Loucy (cell line): ENCODE measurements around the gene CDH13.
"Not testable (repeated sequence)": the region's sequence is repeated elsewhere in the genome, so short reads cannot be mapped to it uniquely, and the experiment has no call there.

ENCODE experiments used
- H2AFZ ChIP-seq: fragments of 200-600 bp; sonication (generic); 2 replicates; pipeline ENCODE4 v1.6.0; 2016; ENCODE audit warnings: antibody characterized with exemption, mild to moderate bottlenecking, low read length, moderate library complexity
- H3F3A ChIP-seq: fragments of 200-600 bp; 2 replicates; pipeline ENCODE4 v1.6.0; 2016; ENCODE audit warnings: antibody characterized with exemption, low read depth, mild to moderate bottlenecking
- H3K27me3 ChIP-seq: fragments of 200-600 bp; sonication (generic); 2 replicates; pipeline ENCODE4 v1.6.1; 2014; ENCODE audit warnings: low read length, mild to moderate bottlenecking; ENCODE audit not compliant: insufficient read depth, poor library complexity, severe bottlenecking
- H3K36me3 ChIP-seq: fragments of 200-600 bp; sonication (generic); 2 replicates; pipeline ENCODE4 v1.6.1; 2016; ENCODE audit warnings: low read length; ENCODE audit not compliant: insufficient read depth
- H3K4me1 ChIP-seq: fragments of 200-600 bp; sonication (generic); 2 replicates; pipeline ENCODE4 v1.5.1; 2014; ENCODE audit warnings: low read length, mild to moderate bottlenecking; ENCODE audit not compliant: insufficient read depth, poor library complexity, severe bottlenecking
- H3K4me2 ChIP-seq: fragments of 200-600 bp; sonication (generic); 2 replicates; pipeline ENCODE4 v1.6.0; 2014; ENCODE audit warnings: antibody characterized with exemption, low read length, low read depth, mild to moderate bottlenecking; ENCODE audit not compliant: poor library complexity, severe bottlenecking
- H3K4me3 ChIP-seq: fragments of 200-600 bp; sonication (generic); 2 replicates; pipeline ENCODE4 v1.5.1; 2014; ENCODE audit warnings: low read length, mild to moderate bottlenecking, mixed read lengths; ENCODE audit not compliant: poor library complexity, severe bottlenecking
- H3K79me2 ChIP-seq: fragments of 200-600 bp; sonication (generic); 2 replicates; pipeline ENCODE4 v1.6.1; 2014; ENCODE audit warnings: low read length; ENCODE audit not compliant: insufficient read depth
- H3K9ac ChIP-seq: fragments of 200-600 bp; sonication (generic); 2 replicates; pipeline ENCODE4 v1.6.0; 2014; ENCODE audit warnings: mild to moderate bottlenecking, low read depth, low read length, moderate library complexity; ENCODE audit not compliant: poor library complexity, severe bottlenecking
- H3K9me2 ChIP-seq: fragments of 200-600 bp; sonication (generic); replicated peaks from 2 replicates; pipeline ENCODE4 v1.6.1; 2016; ENCODE audit warnings: low read depth, low read length, mixed read lengths
- H3K9me3 ChIP-seq: fragments of 200-600 bp; sonication (generic); 2 replicates; pipeline ENCODE4 v1.6.1; 2014; ENCODE audit warnings: mild to moderate bottlenecking, antibody characterized with exemption, low read length, low read depth; ENCODE audit not compliant: insufficient read depth
- H4K20me1 ChIP-seq: fragments of 200-600 bp; sonication (generic); 2 replicates; pipeline ENCODE4 v1.6.0; 2014; ENCODE audit warnings: antibody characterized with exemption, low read length, mild to moderate bottlenecking; ENCODE audit not compliant: insufficient read depth, poor library complexity, severe bottlenecking
- CTCF ChIP-seq: fragments of 200-600 bp; sonication (generic); conservative IDR thresholded peaks from 2 replicates; pipeline ENCODE4 v1.5.1; 2014; ENCODE audit warnings: mild to moderate bottlenecking, antibody characterized with exemption, low read length
- EZH2phosphoT487 ChIP-seq: fragments of 200-600 bp; IDR thresholded peaks from 2 replicates; pipeline ENCODE4 v1.6.1; 2018; ENCODE audit warnings: antibody characterized with exemption, mild to moderate bottlenecking, moderate library complexity, borderline replicate concordance

The CDH13 gene

GRCh38 chr16:82924075-82924854 lies 297.5 kb downstream of the CDH13 start:
- Histone ChIP-seq H3K27me3 (peaks cover 6% of the 10 kb centered on the region), H4K20me1 (no peaks in the 10 kb centered on the region), H3K9me2 (no peaks in the 10 kb centered on the region), H2AFZ (no peak overlapping the region), H3K9ac (no peak overlapping the region), H3K4me1 (no peaks in the 10 kb centered on the region), H3K4me3 (no peak overlapping the region), H3K9me3 (no peaks in the 10 kb centered on the region), H3F3A (no peaks in the 10 kb centered on the region), H3K79me2 (no peaks in the 10 kb centered on the region), H3K36me3 (no peaks in the 10 kb centered on the region), H3K4me2 (no peak overlapping the region)
- TF ChIP-seq CTCF (no peak), EZH2phosphoT487 (no peak)

- H3K9me2 ChIP-seq: no peaks in the 10 kb centered on the region
- no peaks in the 10 kb centered on the region for H3K79me2 ChIP-seq
- H3K9me3 ChIP-seq: no peaks in the 10 kb centered on the region
- no peaks in the 10 kb centered on the region for H3K4me1 ChIP-seq
- peaks cover 6% of the 10 kb centered on the region for H3K27me3 ChIP-seq
- H3F3A ChIP-seq: no peaks in the 10 kb centered on the region
- H4K20me1 ChIP-seq: no peaks in the 10 kb centered on the region
- no peak overlapping the region for H3K4me2 ChIP-seq
- H3K4me3 ChIP-seq: no peak overlapping the region
- no peaks in the 10 kb centered on the region for H3K36me3 ChIP-seq
- TF ChIP-seq EZH2phosphoT487 (no peak), CTCF (no peak)
- no peak overlapping the region for H3K9ac ChIP-seq
- no peak overlapping the region for H2AFZ ChIP-seq
Observed at GRCh38 chr16:82926500-82926899, 299.7 kb downstream of the CDH13 start.

- H3K4me1 ChIP-seq, H3F3A ChIP-seq, H3K4me2 ChIP-seq, H3K9me3 ChIP-seq, H2AFZ ChIP-seq, H3K36me3 ChIP-seq, H3K4me3 ChIP-seq, H3K79me2 ChIP-seq, H3K27me3 ChIP-seq, H3K9ac ChIP-seq, H3K9me2 ChIP-seq, H4K20me1 ChIP-seq: not testable (repeated sequence)
Observed at GRCh38 chr16:82933933-82934332, 307.2 kb downstream of the CDH13 start.

GRCh38 chr16:82935766-82936165 lies 309.0 kb downstream of the CDH13 start:
- Histone ChIP-seq H3K9me3 (no peaks in the 10 kb centered on the region; the same call in 1 of the 2 replicates), H3K4me3 (no peak overlapping the region), H3K27me3 (no peaks in the 10 kb centered on the region), H3K4me2 (no peak overlapping the region), H3F3A (no peaks in the 10 kb centered on the region), H3K9ac (no peak overlapping the region), H3K79me2 (no peaks in the 10 kb centered on the region), H2AFZ (no peak overlapping the region), H3K36me3 (no peaks in the 10 kb centered on the region), H3K9me2 (no peaks in the 10 kb centered on the region), H4K20me1 (no peaks in the 10 kb centered on the region), H3K4me1 (no peaks in the 10 kb centered on the region)
- TF ChIP-seq CTCF (no peak), EZH2phosphoT487 (no peak)
